Mammary epithelial cell (primary cell): ENCODE data around the gene ZNF439.
"Not testable (repeated sequence)": the region's sequence is repeated elsewhere in the genome, so short reads cannot be mapped to it uniquely, and the experiment has no call there.

ENCODE experiments used
- CTCF ChIP-seq, 2 donors: IDR thresholded peaks in 1 of 2; conservative IDR thresholded peaks in 1 of 2; 2 replicates each; pipeline ENCODE4 v1.5.1; 2011 to 2012; ENCODE audit warnings: inconsistent platforms in 2 of 2, low read length in 2 of 2, mild to moderate bottlenecking in 2 of 2, control low read depth in 1 of 2, low read depth in 1 of 2; ENCODE audit not compliant: insufficient read depth in 1 of 2; ENCODE audit errors: extremely low read depth in 1 of 2
- EZH2 ChIP-seq: IDR thresholded peaks from 2 replicates; pipeline ENCODE4 v1.6.1; 2012; ENCODE audit warnings: low read length, inconsistent platforms, borderline replicate concordance

GRCh38 chr19:11828957-11829876 is 19.3 kb upstream of the ZNF439 start:
- not testable (repeated sequence) for TF ChIP-seq CTCF (conservative IDR thresholded peaks at IDR 0.05 in 1 of 2, IDR thresholded peaks at IDR 0.05 in 1 of 2; ENCODE audit: extremely low read depth in 1 of 2, insufficient read depth in 1 of 2, low read depth in 1 of 2, low read length in 2 of 2); EZH2
